ENCODE data around the gene PARD3.

Gene PARD3

DNA sequence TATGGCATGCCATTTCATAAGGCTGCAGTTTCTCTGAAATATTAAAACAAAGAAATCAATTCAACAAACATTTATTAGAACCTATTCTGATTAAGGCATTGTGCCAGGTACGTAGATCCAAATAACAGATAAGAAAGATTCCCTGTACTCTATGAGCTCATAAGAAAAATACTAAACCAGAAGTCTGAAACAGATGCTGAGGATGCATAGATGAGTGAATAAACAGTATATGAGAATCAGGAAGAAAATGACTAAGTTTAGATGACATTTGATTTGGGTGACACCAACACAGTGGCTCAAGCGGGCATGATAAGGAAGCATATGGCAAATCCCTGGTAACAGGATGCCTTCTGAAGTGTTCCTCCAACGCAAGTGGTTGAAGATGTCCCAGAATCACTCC is 477.2 kb downstream of the PARD3 start:
- TF ChIP-seq L3MBTL2 (conservative IDR thresholded peaks at IDR 0.05) (no peak), FOXK2 (IDR thresholded peaks at IDR 0.05) (no peak), NFRKB (IDR thresholded peaks at IDR 0.05) (no peak), ELF4 (IDR thresholded peaks at IDR 0.05) (no peak), HDGF (IDR thresholded peaks at IDR 0.05; ENCODE audit: borderline replicate concordance) (no peak), BHLHE40 (IDR thresholded peaks at IDR 0.05; ENCODE audit: borderline replicate concordance) (no peak), LEF1 (IDR thresholded peaks at IDR 0.05; ENCODE audit: borderline replicate concordance) (no peak), ARNT (IDR thresholded peaks at IDR 0.05) (no peak), FOXA1 (IDR thresholded peaks at IDR 0.05) (no peak), TARDBP (IDR thresholded peaks at IDR 0.05) (no peak), CTBP1 (IDR thresholded peaks at IDR 0.05; ENCODE audit: borderline replicate concordance) (no peak), FOXM1 (IDR thresholded peaks at IDR 0.05; ENCODE audit: borderline replicate concordance) (no peak), SP1 (IDR thresholded peaks at IDR 0.05) (no peak), ZNF384 (IDR thresholded peaks at IDR 0.05) (no peak), SUZ12 (IDR thresholded peaks at IDR 0.05) (no peak)
- TF ChIP-seq, protein P1, sequence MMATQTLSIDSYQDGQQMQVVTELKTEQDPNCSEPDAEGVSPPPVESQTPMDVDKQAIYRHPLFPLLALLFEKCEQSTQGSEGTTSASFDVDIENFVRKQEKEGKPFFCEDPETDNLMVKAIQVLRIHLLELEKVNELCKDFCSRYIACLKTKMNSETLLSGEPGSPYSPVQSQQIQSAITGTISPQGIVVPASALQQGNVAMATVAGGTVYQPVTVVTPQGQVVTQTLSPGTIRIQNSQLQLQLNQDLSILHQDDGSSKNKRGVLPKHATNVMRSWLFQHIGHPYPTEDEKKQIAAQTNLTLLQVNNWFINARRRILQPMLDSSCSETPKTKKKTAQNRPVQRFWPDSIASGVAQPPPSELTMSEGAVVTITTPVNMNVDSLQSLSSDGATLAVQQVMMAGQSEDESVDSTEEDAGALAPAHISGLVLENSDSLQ (IDR thresholded peaks at IDR 0.05) = no peak
- POLR2A ChIA-PET = no interaction called here
- DNase-seq (ENCODE audit: extremely low spot score) = no peak
- CTCF ChIA-PET = no interaction called here

DNA sequence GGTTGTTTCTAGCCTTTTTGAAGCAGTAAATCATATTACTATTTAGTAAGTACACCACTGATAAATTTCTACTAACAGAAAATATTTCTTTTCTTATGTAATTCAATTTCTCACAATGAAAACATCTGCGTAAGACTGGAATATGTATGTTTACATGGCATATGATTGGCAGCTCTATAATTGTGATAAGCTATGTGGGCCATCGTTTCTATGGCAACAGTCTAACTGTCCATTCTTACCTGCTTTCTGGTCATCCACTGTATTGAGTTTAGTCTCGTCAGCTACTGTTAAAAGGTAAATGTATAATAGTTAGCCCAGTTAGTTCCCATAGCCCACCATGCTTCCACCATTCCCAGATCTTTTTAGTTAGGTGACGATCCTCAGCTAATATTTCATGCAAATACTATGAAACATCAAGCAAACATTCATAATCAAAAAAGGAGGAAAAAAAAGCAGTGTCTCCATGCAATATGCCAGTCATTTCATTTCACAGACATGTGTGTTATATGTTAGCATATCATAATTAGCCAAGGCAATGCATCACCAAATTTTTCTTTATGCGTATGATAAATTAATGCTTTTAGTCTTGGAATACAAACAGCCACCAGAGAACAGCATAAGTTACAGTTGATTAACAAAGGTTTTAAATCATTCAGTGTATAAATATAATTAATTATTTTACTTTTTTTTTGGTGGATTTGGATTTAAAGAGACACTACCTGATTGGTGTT is 479.0 kb downstream of the PARD3 start:
- POLR2A ChIA-PET = no interaction called here
- CTCF ChIA-PET = interaction anchor here (0.8 kb wide), 1 partner anchor 16 kb away, joined by 3 read pairs; no protein-coding TSS in a partner anchor
- DNase-seq (ENCODE audit: extremely low spot score) = no peak
- no peak for TF ChIP-seq FOXM1 (IDR thresholded peaks at IDR 0.05; ENCODE audit: borderline replicate concordance)
- TF ChIP-seq, protein P1 (IDR thresholded peaks at IDR 0.05) = peak; percentile 54

DNA sequence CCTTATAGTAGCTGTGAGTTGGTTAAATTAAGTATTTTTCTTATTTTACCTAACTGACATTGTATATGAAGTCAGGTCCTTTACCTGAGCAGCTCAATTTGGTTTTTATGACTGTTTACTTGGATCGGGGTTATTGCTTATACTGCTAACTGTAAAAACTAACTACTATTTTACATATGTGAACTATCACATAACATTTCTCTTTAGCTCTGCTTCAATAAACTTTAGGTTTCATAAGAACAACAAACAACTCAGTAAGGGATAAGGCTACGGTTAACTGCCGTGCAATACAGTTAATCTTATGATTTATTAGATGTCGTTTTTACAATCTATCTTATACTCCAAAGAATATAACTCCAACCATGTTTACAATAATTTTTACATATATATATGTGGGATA is 480.2 kb downstream of the PARD3 start:
- TF ChIP-seq BHLHE40 (IDR thresholded peaks at IDR 0.05; ENCODE audit: borderline replicate concordance) (no peak), FOXK2 (IDR thresholded peaks at IDR 0.05) (no peak), ARNT (IDR thresholded peaks at IDR 0.05) (0 out of 2 replicates have a peak, but pooled peaks have one; percentile 68), FOXA1 (IDR thresholded peaks at IDR 0.05) (0 out of 2 replicates have a peak, but pooled peaks have one; percentile 32), CTBP1 (IDR thresholded peaks at IDR 0.05; ENCODE audit: borderline replicate concordance) (peak; percentile 86; the same call in 1 of the 2 replicates), LEF1 (IDR thresholded peaks at IDR 0.05; ENCODE audit: borderline replicate concordance) (peak; percentile 70; the same call in 1 of the 2 replicates)
- TF ChIP-seq, protein P1 (IDR thresholded peaks at IDR 0.05) = peak; percentile 94
- ChIA-PET POLR2A (no interaction called here), CTCF (no interaction called here)

DNA sequence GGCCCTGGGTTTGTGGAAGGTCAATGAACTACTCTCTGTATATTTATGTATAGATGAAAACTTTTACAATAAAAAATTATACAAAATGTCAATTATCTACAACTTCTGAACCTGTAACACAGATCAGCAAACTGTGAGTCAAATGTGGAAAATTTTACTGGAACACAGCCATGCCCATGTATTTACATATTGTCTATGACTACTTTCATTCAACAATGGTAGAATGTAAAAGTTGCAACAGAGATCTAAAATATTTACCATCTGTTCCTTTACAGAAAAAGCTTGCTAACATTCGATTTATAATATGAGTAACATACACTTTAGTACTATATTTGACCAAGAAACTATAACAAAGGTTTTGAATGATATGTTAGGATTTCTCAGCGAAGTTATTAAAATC is 481.6 kb downstream of the PARD3 start:
- no peak for DNase-seq (ENCODE audit: extremely low spot score)
- TF ChIP-seq SUZ12 (IDR thresholded peaks at IDR 0.05) (no peak), BHLHE40 (IDR thresholded peaks at IDR 0.05; ENCODE audit: borderline replicate concordance) (no peak), LEF1 (IDR thresholded peaks at IDR 0.05; ENCODE audit: borderline replicate concordance) (no peak), ARNT (IDR thresholded peaks at IDR 0.05) (no peak), L3MBTL2 (conservative IDR thresholded peaks at IDR 0.05) (no peak), ZNF384 (IDR thresholded peaks at IDR 0.05) (no peak), HDGF (IDR thresholded peaks at IDR 0.05; ENCODE audit: borderline replicate concordance) (no peak), FOXK2 (IDR thresholded peaks at IDR 0.05) (no peak), CTBP1 (IDR thresholded peaks at IDR 0.05; ENCODE audit: borderline replicate concordance) (no peak), FOXM1 (IDR thresholded peaks at IDR 0.05; ENCODE audit: borderline replicate concordance) (no peak), NFRKB (IDR thresholded peaks at IDR 0.05) (no peak), TARDBP (IDR thresholded peaks at IDR 0.05) (no peak), FOXA1 (IDR thresholded peaks at IDR 0.05) (no peak), SP1 (IDR thresholded peaks at IDR 0.05) (no peak), ELF4 (IDR thresholded peaks at IDR 0.05) (no peak)
- TF ChIP-seq, protein P1 (IDR thresholded peaks at IDR 0.05) = no peak
- ChIA-PET CTCF (no interaction called here), POLR2A (no interaction called here)

More for the DNA sequence above, 480.2 kb downstream of the PARD3 start:
- DNase-seq (ENCODE audit: extremely low spot score) = peak; percentile 7

DNA sequence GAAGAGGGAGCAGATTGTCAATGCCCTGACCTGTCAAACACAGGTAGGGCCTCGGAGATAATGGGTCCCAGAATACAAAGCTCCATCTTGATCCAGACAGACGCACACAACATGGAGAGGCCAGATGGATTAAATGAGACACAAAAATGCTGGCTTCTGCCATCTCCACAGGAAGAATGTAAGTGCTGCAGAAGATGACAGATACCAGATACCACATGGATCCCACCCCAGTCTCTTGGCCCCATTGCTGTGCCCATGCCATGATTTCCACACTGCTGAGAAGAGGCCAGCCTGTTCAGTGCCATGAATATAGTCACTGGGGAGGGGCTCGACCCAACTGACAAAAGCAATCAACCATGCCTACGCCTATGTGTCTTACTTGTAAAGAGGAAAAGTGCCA is 487.9 kb downstream of the PARD3 start:
- POLR2A ChIA-PET = no interaction called here
- no peak for DNase-seq (ENCODE audit: extremely low spot score)
- TF ChIP-seq FOXK2 (IDR thresholded peaks at IDR 0.05) (no peak), TARDBP (IDR thresholded peaks at IDR 0.05) (no peak), ZNF384 (IDR thresholded peaks at IDR 0.05) (no peak), HDGF (IDR thresholded peaks at IDR 0.05; ENCODE audit: borderline replicate concordance) (no peak), FOXA1 (IDR thresholded peaks at IDR 0.05) (no peak), BHLHE40 (IDR thresholded peaks at IDR 0.05; ENCODE audit: borderline replicate concordance) (no peak), SP1 (IDR thresholded peaks at IDR 0.05) (no peak), L3MBTL2 (conservative IDR thresholded peaks at IDR 0.05) (no peak), NFRKB (IDR thresholded peaks at IDR 0.05) (no peak), LEF1 (IDR thresholded peaks at IDR 0.05; ENCODE audit: borderline replicate concordance) (no peak), ELF4 (IDR thresholded peaks at IDR 0.05) (no peak), SUZ12 (IDR thresholded peaks at IDR 0.05) (no peak), FOXM1 (IDR thresholded peaks at IDR 0.05; ENCODE audit: borderline replicate concordance) (no peak), CTBP1 (IDR thresholded peaks at IDR 0.05; ENCODE audit: borderline replicate concordance) (no peak), ARNT (IDR thresholded peaks at IDR 0.05) (no peak)
- TF ChIP-seq, protein P1 (IDR thresholded peaks at IDR 0.05) = no peak
- CTCF ChIA-PET = no interaction called here
